Fibroblast of villous mesenchyme (primary cell): Measurements from ENCODE around the gene SF3A2. TPM values are rescaled to one million over a fixed set of nuclear protein-coding genes. Genes with fewer than 3 reads are reported as not detected.

Experiments
- DNase-seq: peaks from one replicate; pipeline ENCODE4 v3.0.0-alpha.2; 2010; ENCODE audit warnings: low read depth
- H3K4me3 ChIP-seq: 2 replicates; pipeline ENCODE4 v1.5.1; 2011; ENCODE audit warnings: low read depth, mild to moderate bottlenecking, low read length
- CTCF ChIP-seq: IDR thresholded peaks from 2 replicates; pipeline ENCODE4 v1.5.1; 2012; ENCODE audit warnings: low read depth, mild to moderate bottlenecking, low read length; ENCODE audit not compliant: insufficient read depth
- total RNA-seq: library from RNA; depleted of rRNA; stranded (reverse); fragments of >200 nt; gene quantifications from 2 replicates; pipeline ENCODE4 v1.2.3, GENCODE V29; 2012

Gene SF3A2
- total RNA-seq, 1 donor, result 24.6 TPM

- no peak for DNase-seq
- TF ChIP-seq CTCF, result no peak
- no peak overlapping the region for H3K4me3 ChIP-seq
Observed at GRCh38 chr19:2288818-2289713, 52.4 kb downstream of the SF3A2 start.

- no peak overlapping the region for H3K4me3 ChIP-seq
- no peak for TF ChIP-seq CTCF
- no peak for DNase-seq
Observed at GRCh38 chr19:2289714-2290435, 53.3 kb downstream of the SF3A2 start.

DNA sequence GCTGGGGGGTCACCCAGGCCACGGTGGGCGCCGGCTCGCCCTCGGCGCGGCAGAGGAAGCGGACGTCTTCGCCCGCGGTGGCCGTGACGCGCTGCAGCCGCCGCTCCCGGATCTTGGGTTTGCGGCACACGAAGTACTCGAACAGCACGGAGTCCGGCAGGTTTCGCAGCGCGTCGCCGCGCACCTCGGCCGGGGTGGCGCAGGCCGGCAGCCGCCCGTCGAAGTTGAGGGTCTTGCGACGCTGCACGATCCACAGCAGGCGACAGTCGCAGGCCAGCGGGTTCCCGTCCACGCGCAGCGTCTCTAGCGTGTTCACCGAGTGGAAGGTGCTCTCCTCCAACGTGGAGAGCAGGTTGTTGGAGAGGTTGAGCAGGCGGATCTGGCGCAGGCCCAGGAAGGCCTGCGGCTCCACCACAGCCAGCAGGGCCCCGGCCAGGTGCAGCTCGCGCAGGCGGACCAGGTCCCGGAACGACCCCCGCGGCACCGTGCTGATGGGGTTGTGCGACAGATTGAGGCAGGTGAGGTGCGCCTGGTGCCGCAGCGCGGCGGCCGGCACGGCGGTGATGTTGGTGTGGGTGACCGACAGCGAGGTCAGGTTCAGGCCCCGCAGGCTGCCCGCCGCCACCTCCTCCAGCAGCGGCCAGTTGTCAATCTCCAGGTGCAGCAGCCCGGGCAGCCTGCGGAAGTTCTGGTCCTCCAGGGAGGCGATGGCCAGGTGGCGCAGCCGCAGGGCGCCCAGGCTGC lies 54.0 kb downstream of the SF3A2 start:
- H3K4me3 ChIP-seq, result no peak overlapping the region
- DNase-seq, result no peak
- no peak for TF ChIP-seq CTCF

DNA sequence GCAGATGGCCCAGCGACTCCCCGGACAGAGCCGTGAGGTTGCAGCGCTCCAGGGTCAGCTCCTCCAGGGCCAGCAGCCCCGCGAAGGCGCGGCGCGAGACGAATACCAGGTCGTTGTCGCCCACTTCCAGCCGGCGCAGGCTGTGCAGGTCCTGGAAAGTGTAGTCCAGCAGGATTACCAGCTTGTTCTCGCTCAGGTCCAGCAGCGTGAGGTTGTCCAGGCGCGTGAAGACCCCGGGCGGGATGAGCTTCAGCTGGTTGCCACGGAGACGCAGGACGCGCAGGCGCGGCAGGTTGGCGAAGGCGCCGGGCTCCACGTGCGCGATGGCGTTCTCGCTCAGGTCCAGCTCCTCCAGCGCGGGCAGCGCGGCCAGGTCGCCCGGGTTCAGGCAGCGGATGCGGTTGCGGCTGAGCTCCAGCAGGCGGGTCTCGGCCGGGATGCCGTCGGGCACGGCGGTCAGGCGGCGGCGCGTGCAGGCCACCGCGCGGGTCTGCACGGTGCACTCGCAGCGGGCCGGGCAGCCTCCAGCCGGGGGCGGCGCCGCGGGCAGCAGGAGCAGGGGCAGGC lies 54.6 kb downstream of the SF3A2 start:
- no peak for DNase-seq
- no peak overlapping the region for H3K4me3 ChIP-seq
- TF ChIP-seq CTCF, result no peak

DNA sequence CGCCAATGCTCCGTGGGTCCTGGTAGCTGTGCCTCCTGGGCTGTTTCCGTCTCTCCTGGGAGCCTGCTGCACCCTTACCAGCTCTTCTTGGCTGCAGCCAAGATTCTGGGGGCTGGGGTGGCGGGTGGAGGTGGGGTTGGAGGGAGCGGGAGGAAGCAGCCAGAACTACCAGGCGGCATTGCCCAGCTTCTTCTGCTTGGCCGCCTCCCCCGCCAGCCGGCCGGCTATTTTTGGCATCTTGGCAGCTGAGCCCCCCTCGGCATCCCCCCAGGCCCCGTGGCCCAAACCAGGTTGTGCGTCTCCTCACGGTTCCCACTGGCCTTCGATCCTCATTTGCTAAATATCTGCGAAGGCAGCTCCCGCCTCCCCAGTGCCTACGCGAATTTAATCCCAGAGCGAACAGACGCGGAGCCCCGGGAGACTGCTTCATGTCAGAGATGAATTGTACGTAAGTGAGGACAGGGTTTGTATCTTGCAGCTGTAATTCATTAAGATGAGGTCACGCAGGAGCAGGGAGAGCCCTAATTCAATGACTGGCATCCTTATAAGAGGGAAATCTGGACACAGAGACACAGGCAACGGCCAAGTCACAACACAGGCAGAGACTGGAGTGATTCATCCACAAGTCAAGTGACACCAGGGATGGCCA lies 58.2 kb downstream of the SF3A2 start:
- no peak overlapping the region for H3K4me3 ChIP-seq
- DNase-seq, result peak; percentile 89
- no peak for TF ChIP-seq CTCF

- no peak overlapping the region for H3K4me3 ChIP-seq
- no peak for DNase-seq
- no peak for TF ChIP-seq CTCF
Observed at GRCh38 chr19:2296141-2296540, 59.5 kb downstream of the SF3A2 start.
